IMR-90 (cell line): ENCODE results near the gene CD36. TPM values are rescaled to one million over a fixed set of nuclear protein-coding genes. Genes with fewer than 3 reads are reported as not detected.

Experiments
- ATAC-seq: fragments of 200-7000 bp; cut with Tn5 transposase; 2 replicates; pipeline ENCODE4 v1.9.1; 2020; ENCODE audit warnings: low read depth, mild to moderate bottlenecking, moderate library complexity
- BruUV-seq: library from RNA; stranded (reverse); fragments of 400-500 nt; replicated peaks from 2 replicates; lab custom pipeline; 2021; lab: Mats Ljungman, UMichigan
- CTCF ChIA-PET: fragments of 300-600 bp; formaldehyde crosslinking; extraction: SDS; loops from one replicate; lab custom pipeline; 2021; ENCODE audit warnings: antibody characterized with exemption; lab: Yijun Ruan, JAX
- POLR2A ChIA-PET: fragments of 300-600 bp; sonication (Branson Sonifier 250); formaldehyde crosslinking; loops from one replicate; lab custom pipeline; 2022; ENCODE audit warnings: antibody characterized with exemption; ENCODE audit not compliant: unreplicated experiment; lab: Charles Lee
- DNase-seq: peaks from one replicate; pipeline ENCODE4 v3.0.0; 2013
- H2AFZ ChIP-seq: replicated peaks from 2 replicates; pipeline ENCODE3; 2013; ENCODE audit warnings: low read length, mild to moderate bottlenecking; ENCODE audit not compliant: poor library complexity
- H2AK5ac ChIP-seq: 2 replicates; pipeline ENCODE4 v1.6.1; 2013; ENCODE audit warnings: low read depth, low read length, inconsistent platforms
- H2AK9ac ChIP-seq: replicated peaks from 2 replicates; pipeline ENCODE3; 2013; ENCODE audit warnings: mild to moderate bottlenecking, low read depth, low read length, moderate library complexity; ENCODE audit not compliant: poor library complexity
- H2BK120ac ChIP-seq: 2 replicates; pipeline ENCODE4 v1.6.1; 2013; ENCODE audit warnings: low read depth, low read length, inconsistent platforms
- H2BK15ac ChIP-seq: 3 replicates; pipeline ENCODE4 v1.6.1; 2013; ENCODE audit warnings: low read depth, low read length, inconsistent platforms
- H2BK20ac ChIP-seq: 2 replicates; pipeline ENCODE4 v1.6.1; 2013; ENCODE audit warnings: low read depth, mild to moderate bottlenecking, inconsistent platforms, low read length, moderate library complexity
- H2BK5ac ChIP-seq: 2 replicates; pipeline ENCODE4 v1.6.1; 2013; ENCODE audit warnings: mild to moderate bottlenecking, low read depth, low read length, inconsistent platforms; ENCODE audit not compliant: poor library complexity, severe bottlenecking
- H3K14ac ChIP-seq: replicated peaks from 2 replicates; pipeline ENCODE4 v1.6.1; 2013; ENCODE audit warnings: low read depth, low read length, inconsistent platforms
- H3K18ac ChIP-seq: 2 replicates; pipeline ENCODE4 v1.6.1; 2013; ENCODE audit warnings: low read depth, low read length, control low read depth
- H3K23ac ChIP-seq: 2 replicates; pipeline ENCODE4 v1.6.1; 2013; ENCODE audit warnings: low read depth, low read length, inconsistent platforms
- H3K27ac ChIP-seq: 2 replicates; pipeline ENCODE4 v1.5.1; 2013; ENCODE audit warnings: mild to moderate bottlenecking, control low read depth, low read length; ENCODE audit not compliant: insufficient read depth
- H3K27me3 ChIP-seq: 2 replicates; pipeline ENCODE4 v1.6.1; 2013; ENCODE audit warnings: low read length; ENCODE audit not compliant: control insufficient read depth, insufficient read depth
- H3K36me3 ChIP-seq: 2 replicates; pipeline ENCODE4 v1.6.1; 2013; ENCODE audit warnings: low read length, mixed read lengths; ENCODE audit not compliant: control insufficient read depth, insufficient read depth
- H3K4ac ChIP-seq: 2 replicates; pipeline ENCODE4 v1.6.1; 2013; ENCODE audit warnings: low read depth, low read length, inconsistent platforms
- H3K4me1 ChIP-seq: 2 replicates; pipeline ENCODE4 v1.6.1; 2013; ENCODE audit warnings: low read length, mixed read lengths; ENCODE audit not compliant: control insufficient read depth, insufficient read depth
- H3K4me2 ChIP-seq: 2 replicates; pipeline ENCODE4 v1.6.1; 2013; ENCODE audit warnings: low read depth, mild to moderate bottlenecking, control low read depth, low read length, moderate library complexity
- H3K4me3 ChIP-seq: 2 replicates; pipeline ENCODE4 v1.5.1; 2013; ENCODE audit warnings: low read depth, mild to moderate bottlenecking, control low read depth, low read length, moderate library complexity; ENCODE audit not compliant: insufficient read depth
- H3K56ac ChIP-seq: 2 replicates; pipeline ENCODE4 v1.6.1; 2013; ENCODE audit warnings: low read length, inconsistent platforms; ENCODE audit not compliant: insufficient read depth; ENCODE audit errors: extremely low read depth
- H3K79me1 ChIP-seq, 2 experiments: 2 replicates each; pipeline ENCODE4 v1.6.1; 2013; ENCODE audit warnings: low read length in 2 of 2, inconsistent platforms in 1 of 2, low read depth in 1 of 2
- H3K9ac ChIP-seq: 2 replicates; pipeline ENCODE4 v1.6.1; 2013; ENCODE audit warnings: low read depth, low read length, control low read depth
- H3K9me1 ChIP-seq: 2 replicates; pipeline ENCODE4 v1.6.1; 2013; ENCODE audit warnings: low read length, inconsistent platforms; ENCODE audit not compliant: insufficient read depth
- H3K9me3 ChIP-seq: 2 replicates; pipeline ENCODE4 v1.6.1; 2013; ENCODE audit warnings: low read length; ENCODE audit not compliant: control insufficient read depth, insufficient read depth
- H4K20me1 ChIP-seq: 2 replicates; pipeline ENCODE4 v1.6.1; 2013; ENCODE audit warnings: low read length, inconsistent platforms; ENCODE audit not compliant: insufficient read depth
- H4K5ac ChIP-seq: 2 replicates; pipeline ENCODE4 v1.6.1; 2013; ENCODE audit warnings: mild to moderate bottlenecking, low read depth, low read length, control low read depth
- H4K8ac ChIP-seq, 2 experiments: 2 replicates each; pipeline ENCODE4 v1.6.1; 2013; ENCODE audit warnings: low read depth in 2 of 2, low read length in 2 of 2, control low read depth in 1 of 2, inconsistent platforms in 1 of 2
- H4K91ac ChIP-seq: 2 replicates; pipeline ENCODE4 v1.6.1; 2013; ENCODE audit warnings: low read depth, low read length, inconsistent platforms; ENCODE audit not compliant: insufficient read depth
- BHLHE40 ChIP-seq: fragments of 150-350 bp; IDR thresholded peaks from 2 replicates; pipeline ENCODE4 v1.6.1; 2016; ENCODE audit warnings: mild to moderate bottlenecking, low read depth, low read length
- CEBPB ChIP-seq: IDR thresholded peaks from 2 replicates; pipeline ENCODE4 v1.6.1; 2012; ENCODE audit warnings: low read depth, low read length, improper control_type of control experiment
- CHD1 ChIP-seq: IDR thresholded peaks from 2 replicates; pipeline ENCODE4 v1.6.1; 2012; ENCODE audit warnings: low read depth, low read length, improper control_type of control experiment
- NFE2L2 ChIP-seq: fragments of 150-350 bp; IDR thresholded peaks from 2 replicates; pipeline ENCODE4 v1.6.1; 2016; ENCODE audit warnings: low read depth, mild to moderate bottlenecking, low read length
- RAD21 ChIP-seq: IDR thresholded peaks from 2 replicates; pipeline ENCODE4 v1.6.1; 2012; ENCODE audit warnings: low read length, improper control_type of control experiment
- RCOR1 ChIP-seq: IDR thresholded peaks from 2 replicates; pipeline ENCODE4 v1.6.1; 2012; ENCODE audit warnings: mild to moderate bottlenecking, low read length, improper control_type of control experiment; ENCODE audit not compliant: insufficient replicate concordance
- RFX5 ChIP-seq: IDR thresholded peaks from 2 replicates; pipeline ENCODE4 v1.8.0; 2012; ENCODE audit warnings: low read depth, mild to moderate bottlenecking, low read length, moderate library complexity
- SMC3 ChIP-seq: fragments of 150-350 bp; IDR thresholded peaks from 2 replicates; pipeline ENCODE4 v1.6.1; 2016; ENCODE audit warnings: low read depth, mild to moderate bottlenecking, antibody characterized with exemption, low read length, moderate library complexity
- whole genome bisulfite sequencing, 2 experiments: methylation state at CpG; one replicate each; pipeline versions ENCODE4 v1.1.5 to v1.1.7; 2013; ENCODE audit warnings: missing lambda C conversion rate in 2 of 2; ENCODE audit not compliant: insufficient read length in 1 of 2; ENCODE audit errors: extremely low coverage in 2 of 2; 5-methylcytosine and 5-hydroxymethylcytosine counted together
- dilution Hi-C: fragments of 300-500 bp; cut with HindIII; formaldehyde crosslinking; loops from one replicate; pipeline ENCODE4 v1.14.3; 2018; ENCODE audit warnings: low sequenced_read_pairs; ENCODE audit not compliant: unreplicated experiment
- in situ Hi-C: fragments of 300-500 bp; cut with MboI; formaldehyde crosslinking; loops from 3 replicates; pipeline ENCODE4 v1.14.3; 2019; ENCODE audit warnings: low sequenced_read_pairs, inconsistent platforms, mixed read lengths
- intact Hi-C: fragments of 100-400 bp; cut with micrococcal nuclease; formaldehyde crosslinking; loops from 2 replicates; pipeline ENCODE4 v1.10.0; 2022
- polyA plus RNA-seq, 3 experiments: library from polyadenylated mRNA; depleted of rRNA; stranded (reverse); fragments of >200 nt; gene quantifications; 2 replicates each; pipeline ENCODE4 v1.2.3, GENCODE V29; 2012; ENCODE audit warnings: low replicate concordance in 1 of 3
- total RNA-seq: library from RNA; depleted of rRNA; stranded (reverse); fragments of >200 nt; gene quantifications from 2 replicates; pipeline ENCODE4 v1.2.3, GENCODE V29; 2012
- TF ChIP-seq, protein P1 (sequence below): fragments of 150-350 bp; IDR thresholded peaks from 2 replicates; pipeline ENCODE4 v1.6.1; 2017; ENCODE audit warnings: mild to moderate bottlenecking, antibody characterized with exemption, low read length, low read depth
- TF ChIP-seq, protein P2 (sequence below): fragments of 150-350 bp; IDR thresholded peaks from 2 replicates; pipeline ENCODE4 v1.6.1; 2016; ENCODE audit warnings: low read depth, mild to moderate bottlenecking, low read length, moderate library complexity, borderline replicate concordance

The CD36 gene
- total and polyA plus RNA-seq, 2 of the 4 experiments (the other 2 are of a cell fraction): 0.19 to 0.54 TPM

DNA sequence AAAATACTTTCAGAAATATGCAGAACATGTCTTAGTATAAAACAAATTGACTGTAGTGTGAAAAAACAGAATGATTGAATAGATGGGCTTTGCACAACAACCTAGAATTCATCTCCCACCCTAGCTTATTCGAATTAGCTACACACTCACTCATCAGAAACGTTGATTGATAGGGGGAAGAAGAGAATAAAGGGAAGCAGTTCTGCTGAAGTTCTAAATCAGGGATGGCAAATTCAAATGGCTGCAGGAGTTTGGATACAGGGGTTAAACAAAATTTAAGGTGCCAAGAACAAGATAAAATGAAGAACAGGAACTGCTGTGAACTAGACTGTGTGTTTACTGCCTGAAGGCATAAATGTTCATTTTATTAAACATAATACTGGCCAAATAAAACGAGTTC is 9.0 kb downstream of the CD36 start:
- no peak overlapping the region for H2AFZ ChIP-seq
- no peak for DNase-seq
- H4K5ac ChIP-seq: no peak overlapping the region
- no peaks in the 10 kb centered on the region for H3K27me3 ChIP-seq
- no peak overlapping the region for H3K4ac ChIP-seq
- no peaks in the 10 kb centered on the region for H3K9me1 ChIP-seq
- H4K91ac ChIP-seq: no peak overlapping the region
- no peak for ATAC-seq
- no peak overlapping the region for H3K56ac ChIP-seq
- no peaks in the 10 kb centered on the region for H3K36me3 ChIP-seq
- no peak overlapping the region for H2BK5ac ChIP-seq
- POLR2A ChIA-PET: no interaction called here
- BruUV-seq: no TSS peak
- H3K9me3 ChIP-seq: no peaks in the 10 kb centered on the region
- H4K8ac ChIP-seq: no peak overlapping the region
- no peak overlapping the region for H3K18ac ChIP-seq
- H2BK20ac ChIP-seq: no peak overlapping the region
- TF ChIP-seq, protein P1, sequence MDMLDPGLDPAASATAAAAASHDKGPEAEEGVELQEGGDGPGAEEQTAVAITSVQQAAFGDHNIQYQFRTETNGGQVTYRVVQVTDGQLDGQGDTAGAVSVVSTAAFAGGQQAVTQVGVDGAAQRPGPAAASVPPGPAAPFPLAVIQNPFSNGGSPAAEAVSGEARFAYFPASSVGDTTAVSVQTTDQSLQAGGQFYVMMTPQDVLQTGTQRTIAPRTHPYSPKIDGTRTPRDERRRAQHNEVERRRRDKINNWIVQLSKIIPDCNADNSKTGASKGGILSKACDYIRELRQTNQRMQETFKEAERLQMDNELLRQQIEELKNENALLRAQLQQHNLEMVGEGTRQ: no peak
- TF ChIP-seq CHD1: no peak
- no peak for TF ChIP-seq CEBPB
- TF ChIP-seq BHLHE40: no peak
- no peak for TF ChIP-seq RAD21
- TF ChIP-seq SMC3: no peak
- TF ChIP-seq NFE2L2: no peak
- no peak for TF ChIP-seq RCOR1
- TF ChIP-seq, protein P2, sequence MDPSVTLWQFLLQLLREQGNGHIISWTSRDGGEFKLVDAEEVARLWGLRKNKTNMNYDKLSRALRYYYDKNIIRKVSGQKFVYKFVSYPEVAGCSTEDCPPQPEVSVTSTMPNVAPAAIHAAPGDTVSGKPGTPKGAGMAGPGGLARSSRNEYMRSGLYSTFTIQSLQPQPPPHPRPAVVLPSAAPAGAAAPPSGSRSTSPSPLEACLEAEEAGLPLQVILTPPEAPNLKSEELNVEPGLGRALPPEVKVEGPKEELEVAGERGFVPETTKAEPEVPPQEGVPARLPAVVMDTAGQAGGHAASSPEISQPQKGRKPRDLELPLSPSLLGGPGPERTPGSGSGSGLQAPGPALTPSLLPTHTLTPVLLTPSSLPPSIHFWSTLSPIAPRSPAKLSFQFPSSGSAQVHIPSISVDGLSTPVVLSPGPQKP: no peak
- no peak for TF ChIP-seq RFX5
- no CpG with 5 or more reads among the region's 3 CpGs for WGBS, 2 experiments
- CTCF ChIA-PET: no interaction called here
- H2AK5ac ChIP-seq: no peak overlapping the region
- H3K79me1 ChIP-seq: no peaks in the 10 kb centered on the region
- no peak overlapping the region for H3K27ac ChIP-seq
- H3K23ac ChIP-seq: no peak overlapping the region
- H3K14ac ChIP-seq: no peak overlapping the region
- no peaks in the 10 kb centered on the region for H4K20me1 ChIP-seq
- H2BK120ac ChIP-seq: no peak overlapping the region
- H2AK9ac ChIP-seq: no peak overlapping the region
- H3K9ac ChIP-seq: no peak overlapping the region
- no peak overlapping the region for H2BK15ac ChIP-seq
- in situ Hi-C loops: no loop called here
- no peak overlapping the region for H3K4me3 ChIP-seq
- H3K4me2 ChIP-seq: no peak overlapping the region
- dilution Hi-C loops: no loop called here
- intact Hi-C loops: no loop called here
- no peaks in the 10 kb centered on the region for H3K4me1 ChIP-seq
